Liver (tissue), 3 donors: ENCODE data around the gene CNOT4.

ENCODE experiments used
- ATF3 ChIP-seq: IDR thresholded peaks from 2 replicates; pipeline ENCODE4 v1.6.1; 2016; ENCODE audit warnings: antibody characterized with exemption
- CTCF ChIP-seq: fragments of 150-350 bp; IDR thresholded peaks from 2 replicates; pipeline ENCODE4 v1.5.1; 2017; ENCODE audit warnings: improper control_type of control experiment, low read depth, low read length; ENCODE audit not compliant: missing input control
- JUND ChIP-seq, 2 donors: IDR thresholded peaks; 2 replicates each; pipeline ENCODE4 v1.6.1; 2016; ENCODE audit warnings: antibody characterized with exemption in 2 of 2
- REST ChIP-seq: IDR thresholded peaks from 2 replicates; pipeline ENCODE4 v1.6.1; 2016; ENCODE audit warnings: antibody characterized with exemption, mild to moderate bottlenecking
- SP1 ChIP-seq: IDR thresholded peaks from 2 replicates; pipeline ENCODE4 v1.6.1; 2018; ENCODE audit warnings: antibody characterized with exemption, mild to moderate bottlenecking
- TAF1 ChIP-seq: conservative IDR thresholded peaks from 2 replicates; pipeline ENCODE4 v1.6.1; 2016; ENCODE audit warnings: antibody characterized with exemption, mild to moderate bottlenecking
- ZBTB33 ChIP-seq: IDR thresholded peaks from 2 replicates; pipeline ENCODE4 v1.6.1; 2016; ENCODE audit warnings: antibody characterized with exemption
- donor health status: healthy.
- donor health status: healthy.

GRCh38 chr7:135541029-135541428 lies 31.1 kb upstream of the CNOT4 start:
- TF ChIP-seq ATF3, result no peak
- no peak for TF ChIP-seq CTCF
- no peak for TF ChIP-seq REST
- TF ChIP-seq TAF1, result no peak
- no peak for TF ChIP-seq ZBTB33
- TF ChIP-seq JUND (IDR thresholded peaks at IDR 0.05), result no peak
- no peak for TF ChIP-seq SP1
